HG03064 (cell line): ENCODE data around the gene IFT25.
"Not testable (repeated sequence)": the region's sequence is repeated elsewhere in the genome, so short reads cannot be mapped to it uniquely, and the experiment has no call there.

Experiments
- ATAC-seq: cut with Tn5 transposase; IDR thresholded peaks from one replicate; pipeline ENCODE4 v1.9.1; 2021; ENCODE audit warnings: low read depth; ENCODE audit not compliant: unreplicated experiment

Gene IFT25

GRCh38 chr1:53945433-53946251 lies at the start of gene IFT25:
Gene IFT25, minus strand, starts transcription at chr1:53945699. Its CDS starts 5,617 bp downstream, at chr1:53940082.
- ATAC-seq: peak; percentile 72

DNA sequence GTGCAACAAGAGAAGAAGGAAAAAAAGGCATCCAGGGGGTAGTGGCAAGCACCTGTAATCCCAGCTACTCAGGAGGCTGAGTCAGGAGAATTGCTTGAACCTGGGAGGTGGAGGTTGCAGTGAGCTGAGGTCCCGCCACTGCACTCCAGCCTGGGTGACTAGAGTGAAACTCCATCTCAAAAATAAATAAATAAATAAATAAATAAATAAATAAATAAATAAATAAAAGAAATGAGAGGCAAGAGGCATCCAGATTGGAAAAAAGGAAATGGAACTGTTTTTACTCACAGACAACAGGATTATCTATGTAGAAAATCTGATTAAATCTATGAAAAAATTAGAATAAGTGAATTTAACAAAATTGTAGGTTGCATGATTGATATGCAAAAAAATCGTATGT lies 49.0 kb upstream of the IFT25 start:
- not testable (repeated sequence) for ATAC-seq

DNA sequence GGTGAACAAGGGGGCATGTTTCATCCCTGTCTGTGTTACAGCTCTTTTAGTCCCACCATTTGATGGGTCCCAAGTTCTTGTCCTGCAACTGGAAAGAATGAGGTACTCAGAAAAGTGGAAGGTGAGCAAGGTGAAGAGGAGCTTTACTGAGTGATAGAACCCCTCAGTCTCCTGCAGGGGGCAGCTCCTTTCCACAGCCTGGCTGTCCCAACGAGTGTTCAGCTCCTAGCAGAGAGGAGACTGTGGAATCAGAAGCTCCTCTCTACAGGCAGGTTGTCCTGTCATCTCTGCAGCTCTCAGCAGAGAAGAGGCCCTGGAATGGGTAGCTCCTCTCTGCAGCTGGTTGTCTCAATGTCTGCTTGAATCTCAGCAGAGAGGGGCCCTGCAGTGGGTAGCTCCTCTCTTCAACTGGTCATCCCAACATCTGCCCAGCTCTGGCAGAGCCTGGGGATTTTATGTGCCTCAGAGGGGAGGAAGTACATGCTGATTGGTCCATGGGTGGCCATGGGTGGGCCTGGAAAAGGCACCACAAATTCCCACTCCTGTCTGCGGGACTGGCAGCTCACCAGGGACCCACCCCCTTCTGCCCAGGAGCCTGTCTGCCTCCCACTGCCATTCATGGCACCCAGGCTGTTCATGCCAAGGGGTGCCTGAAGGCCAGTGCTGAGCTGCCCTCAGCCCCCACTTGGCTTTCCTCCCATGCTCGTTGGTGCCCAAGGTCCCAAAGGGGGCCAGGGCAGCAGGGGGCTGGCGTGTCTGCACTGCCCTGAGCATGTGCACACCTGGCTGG lies 46.8 kb upstream of the IFT25 start:
- ATAC-seq: no peak

DNA sequence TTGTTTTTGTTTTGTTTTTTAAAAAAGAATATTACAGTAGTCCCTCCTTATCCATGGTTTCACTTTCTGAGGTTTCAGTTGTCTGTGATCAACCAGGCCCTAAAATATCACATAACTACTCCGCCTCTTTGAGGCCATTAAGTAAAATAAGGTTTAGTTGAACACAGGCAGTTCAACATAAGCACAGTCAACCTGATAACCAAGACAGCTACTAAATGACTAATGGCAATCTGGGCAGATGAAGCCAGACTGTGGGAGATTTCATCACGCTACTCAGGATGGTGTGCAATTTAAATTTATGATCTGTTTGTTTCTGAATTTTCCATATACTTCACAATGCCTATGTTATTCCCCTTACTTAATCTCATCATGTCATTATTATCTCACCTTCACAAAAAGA lies 42.4 kb upstream of the IFT25 start:
- ATAC-seq: no peak

- ATAC-seq: no peak
Observed at GRCh38 chr1:53986458-53986857, 41.0 kb upstream of the IFT25 start.

DNA sequence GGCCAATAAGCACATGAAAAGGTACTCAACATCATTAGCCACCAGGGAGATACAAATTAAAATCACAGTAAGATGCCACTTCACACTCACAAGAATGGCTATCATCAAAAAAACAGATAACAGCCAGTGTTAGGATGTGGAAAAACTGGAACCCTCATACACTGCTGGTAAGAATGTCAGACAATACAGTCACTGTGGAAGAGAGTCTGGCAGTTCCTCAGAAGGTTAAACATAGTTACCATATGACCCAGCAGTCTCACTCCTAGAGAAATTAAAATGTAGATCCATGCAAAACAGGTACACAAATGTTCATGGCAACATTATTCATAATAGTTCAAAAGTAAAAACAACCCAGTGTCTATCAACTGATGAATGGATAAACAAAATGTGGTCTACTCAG lies 39.2 kb upstream of the IFT25 start:
- no peak for ATAC-seq

DNA sequence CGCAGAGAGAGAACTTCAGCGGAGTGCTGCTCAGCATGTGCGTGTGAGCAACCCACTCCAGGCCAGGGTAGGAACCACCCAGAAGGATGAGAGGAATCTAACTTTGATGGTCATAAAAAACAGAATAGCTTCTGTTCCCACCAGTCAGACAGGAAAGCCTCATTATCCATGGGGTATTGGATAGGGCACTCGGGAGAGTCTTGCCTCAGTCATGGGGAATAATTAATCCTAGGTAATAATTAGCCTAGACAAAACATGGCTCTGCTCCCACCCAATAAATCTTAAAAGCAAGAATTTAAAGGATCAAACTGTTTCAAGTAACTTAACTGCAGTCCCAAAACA lies 37.2 kb upstream of the IFT25 start:
- no peak for ATAC-seq

DNA sequence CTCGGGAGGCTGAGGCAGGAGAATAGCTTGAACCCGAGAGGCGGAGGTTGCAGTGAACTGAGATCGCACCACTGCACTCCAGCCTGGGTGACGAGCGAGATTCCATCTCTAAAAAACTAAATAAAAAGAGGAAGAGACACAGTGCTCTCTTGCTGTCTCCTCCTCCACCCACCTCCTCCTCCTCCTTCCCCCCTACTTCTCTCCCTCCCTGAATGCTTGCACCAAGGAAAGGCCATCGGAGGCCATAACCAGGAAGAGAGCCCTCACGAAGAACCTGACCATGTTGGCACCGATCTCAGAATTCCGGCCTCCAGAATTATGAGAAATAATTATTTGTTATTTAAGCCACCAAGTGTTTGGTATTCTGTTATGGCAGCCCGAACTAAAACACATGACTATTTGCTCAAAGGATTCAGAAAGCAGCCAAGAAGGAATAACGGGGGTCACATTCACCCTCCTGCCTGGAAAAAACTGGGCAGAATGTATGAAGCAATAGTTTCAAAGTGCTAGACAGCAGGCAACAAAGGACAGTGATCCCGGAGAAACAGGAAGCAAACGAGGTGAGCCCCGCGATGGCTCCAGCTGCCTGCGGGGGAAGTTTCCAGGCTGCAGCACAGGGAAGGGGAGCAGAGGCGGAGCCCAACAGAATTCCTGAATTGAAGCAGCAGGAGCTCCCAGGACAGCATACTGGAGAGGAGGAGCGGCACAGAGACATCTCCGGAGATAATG lies 36.7 kb upstream of the IFT25 start:
- ATAC-seq: no peak

GRCh38 chr1:53981220-53981619 lies 35.7 kb upstream of the IFT25 start:
- no peak for ATAC-seq

GRCh38 chr1:53979712-53980450 lies 34.4 kb upstream of the IFT25 start:
- no peak for ATAC-seq

- ATAC-seq: no peak
Observed at GRCh38 chr1:53975861-53976260, 30.4 kb upstream of the IFT25 start.

DNA sequence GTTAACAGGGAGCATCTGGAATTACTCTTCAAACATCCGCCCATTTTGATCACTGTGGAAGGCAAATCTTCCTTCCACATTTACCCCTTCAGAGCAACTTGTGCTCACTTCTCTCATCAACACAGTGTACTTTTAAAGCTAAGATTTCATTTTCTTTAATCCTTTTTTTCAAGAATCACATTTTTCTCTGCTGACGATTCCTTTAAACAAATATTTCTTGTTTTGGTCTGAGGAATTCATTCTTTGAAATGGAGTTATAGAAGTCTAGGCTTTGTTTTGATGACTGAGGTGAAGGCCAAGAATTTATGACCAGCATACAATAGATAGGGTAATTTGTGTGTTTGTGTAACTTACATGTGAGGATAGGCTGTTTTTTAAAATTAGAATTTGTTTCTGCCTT lies 26.2 kb upstream of the IFT25 start:
- no peak for ATAC-seq

- not testable (repeated sequence) for ATAC-seq
Observed at GRCh38 chr1:53969323-53969722, 23.8 kb upstream of the IFT25 start.

GRCh38 chr1:53968125-53968513 lies 22.6 kb upstream of the IFT25 start:
- no peak for ATAC-seq

DNA sequence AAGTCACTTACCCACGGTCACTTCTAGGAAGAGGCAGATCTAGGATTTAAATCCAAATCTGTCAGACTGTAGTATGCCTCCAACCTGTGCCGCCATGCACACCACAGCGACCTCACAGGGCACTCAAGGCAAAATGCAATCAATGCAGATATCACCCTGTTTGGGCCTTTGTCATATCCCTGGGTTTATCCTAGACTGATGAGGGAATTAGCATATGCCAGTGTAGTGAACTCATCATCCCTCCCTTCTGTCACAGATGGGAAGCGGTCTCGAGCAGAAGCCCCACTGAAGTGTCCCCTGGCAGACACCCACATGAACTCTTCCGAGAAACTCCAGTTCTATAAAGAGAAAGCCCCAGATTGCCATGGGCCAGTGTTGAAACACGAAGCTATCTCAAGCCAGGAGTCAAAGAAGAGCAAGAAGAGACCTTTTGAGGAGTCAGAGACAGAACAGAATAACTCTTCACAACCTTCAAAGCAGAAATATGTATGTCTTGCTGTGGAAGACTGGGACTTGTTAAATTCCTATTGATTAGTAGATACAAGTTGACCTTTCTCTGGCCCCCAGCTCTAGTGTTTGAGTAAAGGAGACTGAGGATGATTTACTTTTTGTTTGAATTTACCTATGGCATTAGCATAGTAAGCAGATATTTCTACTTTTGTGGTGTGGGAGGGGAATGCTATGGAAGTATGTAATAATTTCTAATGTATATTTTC lies 22.1 kb upstream of the IFT25 start:
- ATAC-seq: no peak

DNA sequence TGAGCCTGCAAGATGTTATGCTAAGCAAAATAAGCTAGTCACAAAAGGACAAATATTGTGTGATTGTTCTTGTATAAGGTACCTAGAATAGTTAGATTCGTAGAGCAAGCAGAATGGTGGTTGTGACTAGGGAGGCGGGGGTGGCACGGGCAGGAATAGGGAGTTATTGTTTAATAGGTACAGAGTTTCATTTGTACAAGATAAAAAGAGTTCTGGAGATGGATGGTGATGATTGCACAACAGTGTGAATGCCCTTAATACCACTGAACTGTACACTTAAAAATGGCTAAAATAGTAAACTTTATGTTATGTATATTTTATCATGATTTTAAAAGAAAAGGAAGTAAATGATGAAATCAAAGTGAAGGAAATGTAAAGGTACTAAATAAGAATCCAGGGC lies 21.3 kb upstream of the IFT25 start:
- ATAC-seq: no peak

- ATAC-seq: no peak
Observed at GRCh38 chr1:53964109-53964508, 18.6 kb upstream of the IFT25 start.

GRCh38 chr1:53963460-53963859 lies 18.0 kb upstream of the IFT25 start:
- no peak for ATAC-seq

DNA sequence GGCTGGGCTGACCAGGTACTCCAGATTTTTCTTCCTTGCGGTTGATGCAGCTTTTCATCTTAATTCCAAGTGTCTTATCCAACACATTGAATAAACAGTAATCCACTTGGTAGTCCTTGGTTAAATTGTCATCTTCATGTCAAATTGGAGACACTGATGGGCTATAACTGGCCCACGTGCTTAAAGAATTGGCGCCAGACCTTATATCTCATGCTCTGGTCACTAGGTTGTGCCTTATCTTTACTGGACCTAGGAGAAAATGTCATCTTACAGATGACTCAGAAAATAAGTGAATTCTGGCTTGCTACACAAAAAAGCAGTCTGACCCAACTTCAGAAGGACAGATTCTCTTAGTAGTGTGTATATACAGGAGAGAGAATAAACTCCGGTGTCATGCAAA lies 16.9 kb upstream of the IFT25 start:
- ATAC-seq: no peak

DNA sequence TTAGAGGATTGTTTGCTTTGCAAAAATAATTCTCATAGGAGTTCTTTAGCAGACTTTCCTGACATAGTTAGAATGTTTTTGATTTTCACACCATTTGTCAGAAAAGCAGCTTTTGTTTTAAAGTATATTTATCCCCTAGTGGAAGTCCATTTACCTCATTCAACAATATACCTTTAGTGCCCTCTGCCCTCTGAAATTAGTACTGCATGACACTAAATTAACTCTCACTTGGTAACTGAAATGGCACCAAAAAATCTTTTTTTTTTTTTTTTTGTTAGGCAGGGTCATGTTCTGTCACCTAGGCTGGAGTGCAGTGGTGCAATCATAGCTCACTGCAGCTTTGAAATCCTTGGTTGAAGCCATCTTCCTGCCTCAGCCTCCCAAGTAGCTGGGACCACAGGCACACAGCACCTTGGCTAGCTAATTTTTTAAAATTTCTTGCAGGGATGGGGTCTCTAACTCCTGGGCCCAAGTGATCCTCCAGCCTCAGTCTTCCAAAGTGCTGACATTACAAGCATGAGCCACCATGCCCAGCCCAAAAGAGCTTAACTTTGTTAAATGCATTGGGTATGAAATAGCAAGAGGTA lies 14.3 kb upstream of the IFT25 start:
- ATAC-seq: no peak
